H54 (cell line): ENCODE results near the gene DAAM1.

ENCODE experiments used
- DNase-seq: peaks from one replicate; pipeline ENCODE4 v3.0.0; 2011; ENCODE audit warnings: low spot score, mixed read lengths; ENCODE audit not compliant: insufficient read length
- FAIRE-seq: peaks from 3 replicates; lab custom pipeline; 2011; peaks lifted over from hg19 to GRCh38; lab: Jason Lieb, UNC
- POLR2A ChIP-seq: IDR thresholded peaks from 2 replicates; pipeline ENCODE4 v1.6.1; 2011; ENCODE audit warnings: low read depth, mild to moderate bottlenecking, low read length

The DAAM1 gene

GRCh38 chr14:59336706-59337105 is 148.2 kb downstream of the DAAM1 start:
- TF ChIP-seq POLR2A, result no peak
- FAIRE-seq (no peak), DNase-seq (no peak)

GRCh38 chr14:59337141-59337611 is 148.7 kb downstream of the DAAM1 start:
- DNase-seq, result no peak
- TF ChIP-seq POLR2A, result no peak
- FAIRE-seq, result no peak

GRCh38 chr14:59338761-59339160 is 150.3 kb downstream of the DAAM1 start:
- no peak for FAIRE-seq
- TF ChIP-seq POLR2A, result no peak
- DNase-seq, result no peak

GRCh38 chr14:59339524-59340330 is 151.3 kb downstream of the DAAM1 start:
- TF ChIP-seq POLR2A, result no peak
- no peak for FAIRE-seq
- DNase-seq, result no peak

GRCh38 chr14:59341858-59342477 is 153.5 kb downstream of the DAAM1 start:
- TF ChIP-seq POLR2A, result no peak
- DNase-seq (no peak), FAIRE-seq (peak; percentile 41)

GRCh38 chr14:59342516-59343484 is 154.3 kb downstream of the DAAM1 start:
- no peak for FAIRE-seq
- DNase-seq, result no peak
- TF ChIP-seq POLR2A, result no peak

- TF ChIP-seq POLR2A, result no peak
- DNase-seq (no peak), FAIRE-seq (no peak)
Observed at GRCh38 chr14:59343585-59343984, 155.1 kb downstream of the DAAM1 start.

- FAIRE-seq (no peak), DNase-seq (no peak)
- no peak for TF ChIP-seq POLR2A
Observed at GRCh38 chr14:59344016-59344415, 155.5 kb downstream of the DAAM1 start.

- no peak for TF ChIP-seq POLR2A
- no peak for DNase-seq
Observed at GRCh38 chr14:59344691-59345455, 156.4 kb downstream of the DAAM1 start.

GRCh38 chr14:59346329-59346728 is 157.9 kb downstream of the DAAM1 start:
- TF ChIP-seq POLR2A, result no peak
- DNase-seq, result no peak
- FAIRE-seq, result no peak

More at GRCh38 chr14:59344691-59345455, 156.4 kb downstream of the DAAM1 start:
- FAIRE-seq, result no peak

GRCh38 chr14:59346796-59347510 is 158.5 kb downstream of the DAAM1 start:
- TF ChIP-seq POLR2A, result no peak
- DNase-seq (no peak), FAIRE-seq (no peak)

- DNase-seq (no peak), FAIRE-seq (no peak)
- TF ChIP-seq POLR2A, result no peak
Observed at GRCh38 chr14:59347511-59347900, 159.0 kb downstream of the DAAM1 start.
